ENCODE data around the gene KAT6B.

- no peak for TF ChIP-seq EP300 (IDR thresholded peaks at IDR 0.05)
- TF ChIP-seq CTCF (IDR thresholded peaks at IDR 0.05) = no peak
- TF ChIP-seq POLR2A (IDR thresholded peaks at IDR 0.05; ENCODE audit: low read depth) = no peak
Measured at GRCh38 chr10:74875068-74875467, 48.7 kb downstream of the KAT6B start.
